HUDEP-2 (cell line): ENCODE measurements around the gene FYN.

Experiments
- DNase-seq, 76 experiments: peaks; one replicate each; lab custom pipeline; 2025; ENCODE audit not compliant: unreplicated experiment in 76 of 76; lab: John Stamatoyannopoulos, UW

FYN gene

DNA sequence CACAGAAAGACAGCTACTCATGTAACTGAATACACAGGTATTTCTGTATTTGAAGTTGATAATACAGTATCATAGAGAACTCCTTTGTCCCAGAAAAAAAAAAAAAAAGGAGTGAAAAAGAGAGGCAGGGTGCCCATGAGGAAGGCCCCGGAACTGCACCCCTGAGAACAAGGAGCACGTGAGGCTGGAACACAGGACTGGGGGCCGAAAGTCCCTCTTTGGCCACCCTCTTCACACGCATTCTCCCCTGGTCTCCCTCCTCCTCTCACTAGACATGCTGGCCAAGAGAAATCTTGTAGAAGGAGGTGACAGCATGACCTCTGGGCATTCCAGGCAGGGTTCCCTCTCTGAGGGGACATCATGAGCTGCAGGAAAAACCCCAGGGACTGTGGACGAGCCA, 204.8 kb downstream of the FYN start:
- DNase-seq, result no peak

DNA sequence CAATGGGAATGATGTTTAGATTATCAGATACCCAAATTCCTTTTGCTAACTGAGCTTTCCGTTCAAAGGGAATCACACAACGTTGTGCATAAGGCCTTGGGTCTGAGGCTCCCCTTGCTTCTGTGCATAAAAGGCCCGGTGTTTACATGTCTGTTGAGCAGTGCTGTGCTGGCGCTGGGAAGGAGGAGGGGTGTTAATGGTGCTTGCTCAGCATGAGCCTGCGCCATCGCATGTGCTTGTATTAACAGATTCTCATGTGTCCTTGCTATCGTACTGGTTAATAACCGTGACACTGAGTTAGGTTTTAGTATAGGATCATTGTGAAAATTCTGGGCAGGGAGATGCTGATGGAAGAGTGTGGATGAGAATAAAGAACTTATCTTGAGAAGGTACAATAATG, 205.3 kb downstream of the FYN start:
- DNase-seq, result no peak

DNA sequence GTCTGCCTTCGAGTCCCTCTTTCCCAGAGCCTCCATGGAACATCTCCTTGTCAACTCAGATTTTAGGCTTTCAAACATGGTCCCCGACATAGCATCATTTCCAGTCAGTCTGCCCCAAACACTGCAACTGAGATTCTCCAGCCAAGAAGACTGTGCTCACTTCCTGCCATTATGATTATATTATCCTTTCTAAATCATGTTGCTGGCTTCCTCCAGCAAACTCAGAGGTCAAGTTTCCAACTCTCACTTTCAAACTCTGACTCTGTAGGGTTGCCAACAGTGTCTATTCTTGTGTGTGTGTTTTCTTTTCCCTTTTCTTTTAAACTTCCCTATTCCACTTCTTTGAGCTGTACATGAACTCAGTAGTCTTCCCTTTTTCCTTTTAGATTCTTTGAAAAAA, 206.4 kb downstream of the FYN start:
- no peak for DNase-seq

DNA sequence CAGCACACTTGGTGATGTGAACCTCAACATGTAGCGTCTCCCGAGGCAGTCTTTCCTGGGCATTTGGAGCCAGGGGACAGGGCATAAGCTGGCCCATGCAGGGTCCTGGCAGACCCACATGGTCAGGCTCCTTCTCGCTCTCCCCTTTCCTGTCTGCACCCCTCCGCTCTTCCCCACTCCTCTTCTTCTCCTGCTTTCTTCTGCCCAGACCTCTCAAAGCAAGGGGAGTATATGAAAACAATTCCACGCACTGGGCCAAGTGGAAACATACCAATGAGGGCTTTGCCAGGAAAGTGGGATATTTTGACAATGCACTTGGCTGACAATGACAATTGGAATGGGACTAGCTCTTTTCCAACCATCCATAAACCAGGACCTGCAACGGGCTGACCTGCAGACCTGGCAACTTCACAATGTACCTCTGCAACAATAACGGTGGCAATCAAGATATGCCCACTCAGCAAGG, 208.7 kb downstream of the FYN start:
- no peak for DNase-seq

DNA sequence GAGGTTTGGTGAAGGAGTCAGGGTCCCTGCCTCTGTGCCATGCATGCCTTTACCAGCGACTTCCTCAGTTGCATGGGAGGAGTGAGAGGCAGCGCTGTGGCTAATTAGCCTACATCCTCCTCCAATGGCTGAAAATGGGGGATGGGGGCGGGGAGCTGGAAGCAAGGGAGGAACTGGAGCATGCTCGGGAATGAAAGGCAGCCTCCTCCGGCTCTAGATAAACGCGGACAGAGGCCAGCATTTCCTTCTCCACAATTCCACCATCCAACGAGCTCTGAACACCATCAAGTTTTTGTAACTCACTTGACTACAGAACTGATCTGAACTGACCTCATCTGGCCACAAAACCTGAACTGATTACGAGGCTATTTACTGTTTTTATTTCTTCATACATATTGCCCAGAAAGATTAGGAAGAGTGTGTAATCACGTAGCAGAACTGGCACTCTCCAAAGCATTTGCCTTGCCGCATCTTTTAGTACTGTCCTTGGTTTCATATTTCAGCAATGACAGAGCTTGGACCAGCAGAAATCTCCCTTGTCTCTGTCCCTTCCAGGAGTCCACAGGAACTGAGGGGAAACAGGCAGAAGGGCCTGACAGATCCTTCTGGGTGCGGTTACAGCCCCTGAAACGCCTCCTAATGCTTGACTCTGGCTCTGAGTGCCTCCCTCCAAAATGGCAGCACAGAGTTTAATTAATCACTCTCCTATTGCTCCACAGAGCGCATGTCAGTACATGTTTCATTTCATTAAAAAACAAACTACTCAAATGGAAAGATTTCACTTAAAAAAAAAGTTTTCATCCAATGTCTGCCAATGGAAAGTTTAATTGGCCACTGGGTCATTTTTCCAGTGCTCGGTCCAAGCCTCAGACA, 209.3 kb downstream of the FYN start:
- DNase-seq, result no peak

DNA sequence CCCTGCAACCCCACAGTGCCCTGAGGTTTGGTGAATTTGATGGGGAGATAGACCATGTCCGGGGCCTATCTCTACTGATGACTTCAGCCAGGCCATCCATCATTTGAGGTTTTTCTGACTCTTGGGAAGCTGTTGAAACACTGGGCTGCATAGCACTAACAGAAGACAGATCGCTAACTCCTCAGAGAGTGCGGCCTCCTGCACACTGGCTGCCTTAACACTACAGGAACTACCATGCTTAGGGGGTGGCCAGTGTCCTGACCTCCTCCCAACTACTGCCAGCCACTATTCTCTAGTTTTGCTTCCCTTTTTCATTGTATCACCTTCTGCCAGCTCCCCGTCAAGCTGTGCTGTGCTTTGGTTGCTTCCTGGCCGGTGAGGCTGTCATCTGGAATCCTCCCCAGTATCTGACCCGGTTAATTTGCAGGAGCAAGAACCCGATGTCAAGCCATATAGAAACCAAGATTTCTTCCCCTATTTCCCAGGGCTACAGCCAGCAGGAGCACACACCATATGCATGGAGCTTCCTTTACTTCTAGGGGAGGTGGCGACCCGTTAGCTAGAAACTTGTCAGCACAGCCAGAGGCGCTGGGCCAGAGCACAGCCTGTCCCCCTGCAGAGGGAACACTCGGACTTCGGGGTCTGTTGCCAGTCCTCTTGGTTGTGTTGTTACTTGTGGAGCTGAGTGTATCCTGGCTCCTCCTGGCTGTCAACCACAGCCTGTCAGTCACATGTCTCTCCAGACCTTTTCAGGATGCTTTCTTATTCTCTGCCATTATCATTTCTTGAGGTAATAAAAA, 210.3 kb downstream of the FYN start:
- no peak for DNase-seq

DNA sequence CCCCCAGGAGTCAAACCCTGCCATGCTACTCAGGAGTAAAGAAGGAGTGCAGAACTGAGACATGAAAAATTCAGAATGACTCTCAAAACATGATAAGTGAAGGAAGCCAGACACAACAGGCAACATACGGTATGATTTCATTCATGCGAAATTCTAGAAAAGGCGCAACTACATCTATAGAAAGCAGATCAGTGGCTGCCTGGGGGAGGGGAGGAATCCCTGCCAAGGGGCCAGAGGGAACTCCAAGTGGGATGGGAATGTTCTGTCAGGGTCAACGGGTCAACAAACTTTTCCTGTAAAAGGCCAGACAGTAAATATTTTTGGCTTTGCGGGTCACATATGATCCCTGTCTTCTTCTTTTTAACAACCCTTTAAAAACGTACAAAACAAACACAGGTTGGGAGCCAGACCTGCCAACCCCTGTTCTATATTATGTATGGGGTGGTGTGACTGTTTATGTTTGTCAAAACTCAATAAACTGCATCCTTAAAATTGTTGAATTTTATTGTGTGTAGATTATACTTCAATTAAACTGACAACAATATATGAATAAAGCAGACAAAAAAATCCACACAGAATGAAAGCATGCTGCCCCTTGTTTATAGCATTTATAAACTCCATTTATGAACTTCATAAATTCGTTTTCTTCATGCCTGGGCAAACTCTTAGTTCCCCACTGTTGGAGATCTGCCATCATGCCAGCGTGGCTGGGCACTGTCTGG, 211.0 kb downstream of the FYN start:
- DNase-seq, result no peak

DNA sequence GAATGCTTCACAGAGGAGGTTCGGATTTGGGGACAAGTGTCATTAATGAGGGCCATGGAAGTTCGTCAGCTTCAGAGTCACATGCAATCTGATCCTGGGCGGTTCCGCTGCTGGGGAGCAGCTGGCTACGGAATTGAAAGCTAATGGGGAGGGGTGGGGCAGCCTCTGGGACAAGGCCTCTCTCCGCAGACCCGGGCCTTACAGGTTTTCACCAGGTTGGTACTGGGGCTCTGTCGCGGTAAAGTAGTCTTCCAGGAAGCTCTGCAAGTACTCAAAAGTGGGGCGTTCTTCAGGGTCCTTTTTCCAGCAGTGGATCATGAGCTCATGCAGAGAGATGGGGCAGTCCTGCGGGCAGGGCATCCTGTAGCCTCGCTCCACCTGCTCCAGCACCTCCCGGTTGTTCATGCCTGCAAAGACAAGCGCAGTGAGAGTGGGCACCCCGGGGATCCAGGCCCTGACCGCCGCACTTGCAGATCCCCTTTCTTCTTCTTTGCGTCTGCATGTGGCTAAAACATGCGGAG, 211.7 kb downstream of the FYN start:
- DNase-seq, result no peak

DNA sequence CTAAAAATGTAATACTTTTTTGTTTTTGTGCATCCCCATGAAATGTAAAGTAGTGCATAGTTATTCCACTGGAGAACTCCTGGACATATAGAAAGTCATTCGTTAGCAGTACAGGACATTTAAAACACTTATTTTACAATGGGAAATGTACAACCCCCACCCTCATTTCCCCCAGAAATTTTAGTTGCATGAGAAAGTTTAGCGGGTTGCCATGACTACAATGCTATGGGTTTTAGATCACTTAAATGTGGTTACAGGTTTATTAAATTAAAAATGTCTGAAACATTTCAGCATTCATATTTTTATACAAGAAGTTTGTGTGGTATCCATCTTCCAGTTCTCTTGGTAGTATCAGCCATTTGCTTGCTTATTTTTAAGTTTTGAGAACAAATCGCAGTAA, 212.7 kb downstream of the FYN start:
- no peak for DNase-seq

DNA sequence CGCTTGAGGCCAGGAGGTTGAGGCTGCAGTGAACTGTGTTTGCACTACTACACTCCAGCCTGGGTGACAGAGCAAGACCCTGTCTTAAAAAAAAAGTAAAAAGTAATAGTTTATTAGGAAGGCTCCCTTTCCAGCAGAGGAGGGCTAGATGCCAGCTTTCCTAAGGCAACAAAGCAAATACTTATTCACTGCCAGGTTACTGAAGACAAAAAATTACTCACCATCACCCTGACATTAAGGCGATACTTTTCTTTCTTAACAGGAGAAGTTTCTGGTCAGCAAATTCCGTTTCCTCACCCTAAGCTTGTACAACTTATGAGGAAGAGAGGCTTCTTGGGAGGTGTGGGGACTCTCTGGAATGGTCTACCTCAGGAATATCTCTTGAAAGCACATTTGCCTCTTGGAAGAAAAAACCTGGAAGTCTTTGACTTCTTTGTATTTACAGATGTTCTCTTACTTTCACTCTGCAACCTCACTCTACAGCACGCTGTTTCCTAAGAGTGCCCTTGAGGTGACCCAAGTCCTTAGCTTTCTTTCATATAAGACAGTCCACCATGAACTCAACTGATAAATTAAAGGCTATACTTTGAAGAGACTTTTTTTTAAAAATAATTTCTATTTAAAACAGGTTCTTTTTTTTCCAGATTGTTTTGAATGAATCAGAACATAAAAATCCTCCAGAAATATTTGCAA, 214.6 kb downstream of the FYN start:
- DNase-seq, result no peak

DNA sequence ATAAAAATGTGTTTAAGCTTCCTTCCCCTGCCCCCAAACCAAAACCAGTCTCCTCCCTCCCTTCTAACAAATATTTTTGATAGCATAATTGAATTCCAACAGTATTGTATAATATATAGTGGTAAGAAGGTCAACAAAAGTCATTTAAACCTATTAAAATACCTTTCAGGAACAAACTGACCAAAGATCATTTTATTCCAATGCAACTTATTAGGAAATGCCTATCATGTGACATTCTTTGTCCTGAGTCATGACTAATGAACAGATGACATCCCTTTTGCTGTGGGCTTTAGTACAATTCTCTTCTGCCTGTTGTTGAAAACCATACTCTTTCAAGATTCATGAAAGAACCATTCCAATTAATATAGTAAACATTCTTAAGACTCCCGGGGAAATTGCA, 216.1 kb downstream of the FYN start:
- no peak for DNase-seq

DNA sequence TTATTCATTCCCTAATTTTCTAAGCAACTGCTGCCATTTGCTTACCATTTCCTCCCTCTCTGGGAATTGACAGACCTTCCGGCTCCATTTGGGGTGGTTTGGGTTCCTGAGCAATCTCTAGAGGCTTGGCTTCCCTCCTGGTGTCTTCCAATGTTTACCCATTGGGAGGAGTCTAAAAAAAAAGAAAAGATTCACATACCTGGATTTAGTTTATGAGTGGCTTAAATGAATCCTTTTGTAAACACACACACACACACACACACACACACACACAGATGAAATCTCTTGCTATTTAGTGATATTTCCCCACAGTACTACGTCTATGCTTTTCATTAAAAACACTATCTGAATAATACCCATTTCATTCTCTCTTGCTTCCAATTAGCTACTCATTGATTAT, 219.3 kb downstream of the FYN start:
- DNase-seq, result no peak

DNA sequence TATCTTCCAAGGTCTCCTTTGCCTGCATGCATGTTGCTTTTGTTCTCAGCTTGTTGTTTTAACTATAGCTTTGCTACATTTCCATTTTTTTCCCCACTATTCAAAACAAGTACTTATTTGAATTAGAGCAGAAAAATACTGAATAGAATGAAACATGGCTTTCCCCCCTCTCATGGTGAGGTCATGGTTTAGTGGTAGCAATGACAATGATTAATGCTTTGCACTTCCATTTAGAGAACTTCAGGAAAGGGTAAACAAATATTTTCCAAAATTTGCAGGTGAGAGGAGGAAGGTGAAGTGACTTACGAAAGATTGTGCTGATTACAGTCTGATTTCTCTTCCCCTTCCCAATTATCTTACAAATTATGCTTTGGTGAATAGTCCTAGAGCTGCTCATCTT, 219.8 kb downstream of the FYN start:
- no peak for DNase-seq

DNA sequence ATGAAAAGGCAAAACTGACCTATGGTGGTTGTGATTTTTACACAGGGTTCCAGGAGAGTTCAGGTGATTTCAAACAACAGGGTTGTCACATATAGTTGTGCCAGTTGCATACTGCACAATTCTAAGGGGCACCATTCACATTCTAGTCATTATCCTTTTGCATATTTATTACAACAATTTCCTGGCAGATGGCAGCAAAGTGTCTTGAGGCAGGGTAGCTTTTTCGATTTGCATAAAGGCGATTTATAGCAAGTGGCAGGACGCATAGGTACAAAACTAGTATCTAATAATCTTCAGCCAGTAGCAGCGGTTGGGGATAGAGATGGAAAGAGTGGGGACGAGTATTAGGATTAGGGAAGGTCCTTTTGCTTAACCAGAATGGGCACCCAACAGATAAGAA, 221.1 kb downstream of the FYN start:
- DNase-seq, result no peak

DNA sequence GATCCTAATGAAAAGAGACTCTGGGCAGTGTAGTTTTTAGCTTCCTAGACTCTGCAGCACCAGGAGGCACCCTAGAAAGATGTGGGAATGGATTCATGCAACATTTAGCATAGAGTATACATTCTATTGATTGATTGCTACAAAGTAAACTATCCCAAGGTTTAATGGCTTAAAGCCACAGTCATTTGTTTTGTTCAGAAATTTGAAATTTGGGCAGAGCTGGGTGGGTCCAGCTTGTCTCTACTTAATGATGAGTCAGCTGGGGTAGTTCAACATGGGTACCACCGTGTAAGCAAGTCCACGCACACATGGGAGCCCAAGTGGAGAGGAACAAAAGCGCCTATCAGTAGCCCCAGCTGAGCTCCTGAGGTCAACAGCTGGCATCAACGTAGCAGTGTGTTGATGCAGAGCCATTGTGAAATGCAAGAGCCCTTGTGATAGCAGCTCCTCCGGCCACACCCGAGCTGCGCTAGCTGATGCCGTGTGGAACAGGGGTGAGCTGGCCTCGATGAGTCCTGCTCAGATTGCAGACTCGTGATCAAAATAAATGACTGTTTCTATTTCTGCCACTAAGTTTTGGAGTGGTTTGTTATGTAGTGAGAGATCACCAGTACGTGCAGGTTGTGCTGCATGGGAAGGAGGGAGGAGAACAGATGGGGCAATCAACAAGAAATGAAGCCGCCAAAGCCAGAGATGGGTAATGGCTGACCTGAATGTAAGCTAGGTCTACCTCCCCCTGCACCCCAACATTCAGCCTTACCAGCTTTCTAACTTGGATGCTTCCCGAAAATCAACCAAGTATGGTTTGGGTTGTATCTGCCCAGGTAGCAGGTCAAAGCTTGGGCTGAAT, 221.8 kb downstream of the FYN start:
- DNase-seq, result peak in 52 of 76 experiments; percentile 8 to 65 (median 32)

DNA sequence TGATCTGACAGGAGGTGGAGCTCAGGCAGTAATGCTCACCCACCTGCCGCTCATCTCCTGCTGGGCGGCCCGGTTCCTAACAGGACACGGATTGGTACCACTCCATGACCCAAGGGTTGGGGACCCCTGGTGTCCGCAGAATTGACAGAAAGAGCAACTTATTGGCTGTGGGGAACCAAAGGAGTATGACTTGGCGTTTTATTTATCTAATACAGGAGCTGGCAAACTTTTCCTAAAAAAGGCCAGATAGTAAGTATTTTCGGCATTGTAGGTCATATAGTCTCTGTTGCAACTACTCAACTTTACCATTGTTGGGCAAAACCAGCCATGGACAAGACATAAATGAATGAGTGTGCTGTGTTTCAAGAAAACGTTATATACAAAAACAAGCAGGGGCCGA, 223.2 kb downstream of the FYN start:
- DNase-seq, result no peak

DNA sequence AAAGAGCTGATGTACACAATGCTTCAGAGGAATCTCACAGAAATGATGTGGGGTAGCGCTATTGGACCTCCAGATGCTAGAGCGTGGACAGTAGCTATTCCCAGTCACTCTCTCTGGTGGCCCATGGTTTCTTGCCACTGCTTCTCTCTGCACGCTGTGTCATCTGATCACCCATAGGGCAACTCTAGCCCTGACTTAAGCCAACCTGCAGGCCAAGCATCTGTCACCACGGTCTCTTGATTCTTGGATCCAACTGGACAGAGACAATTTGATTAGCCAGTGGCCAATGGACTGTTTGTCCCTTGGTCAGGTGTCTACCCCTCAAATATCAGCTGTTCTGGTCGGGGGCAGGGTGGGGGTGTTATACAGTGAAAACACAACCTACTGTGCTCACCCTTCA, 225.2 kb downstream of the FYN start:
- no peak for DNase-seq

DNA sequence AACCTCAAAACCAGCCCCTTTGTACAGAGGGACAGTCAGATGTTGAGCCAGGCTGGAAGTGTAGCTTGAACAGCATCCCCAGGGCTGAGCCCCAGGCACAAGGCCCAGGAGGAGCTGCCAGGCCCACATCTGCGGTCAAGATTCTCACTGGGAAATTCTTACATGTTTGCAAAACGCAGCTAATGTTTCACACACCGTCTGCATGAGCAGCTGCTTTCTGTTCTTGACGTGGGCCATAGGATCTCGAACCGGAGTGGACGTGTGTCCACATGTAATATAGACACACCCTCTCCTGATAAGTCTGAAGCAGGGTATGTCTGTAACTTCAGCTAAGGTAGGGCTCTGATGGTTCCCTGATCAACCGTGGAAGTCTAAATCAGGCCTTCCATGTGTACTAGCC, 226.3 kb downstream of the FYN start:
- no peak for DNase-seq

DNA sequence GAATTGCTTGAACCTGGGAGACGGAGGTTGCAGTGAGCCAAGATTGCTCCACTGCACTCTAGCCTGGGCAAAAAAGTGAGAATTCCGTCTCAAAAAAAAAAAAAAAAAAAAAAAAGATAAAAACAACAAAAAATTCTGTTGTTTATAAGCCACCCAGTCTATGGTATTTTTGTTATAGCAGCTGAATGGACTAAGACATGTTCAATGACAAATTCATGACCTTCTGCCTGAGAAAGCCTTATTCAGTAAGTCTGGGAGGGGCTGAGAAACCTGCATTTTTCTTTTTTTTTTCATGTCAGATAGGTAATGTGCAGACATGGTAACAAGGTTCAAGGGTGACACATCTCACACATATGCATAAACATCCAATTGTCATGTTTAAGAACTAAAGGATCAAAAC, 227.2 kb downstream of the FYN start:
- DNase-seq, result no peak
